Progenitor cell of endocrine pancreas (in vitro differentiated cells): ENCODE data around the gene CTSC. TPM values are rescaled to one million over a fixed set of nuclear protein-coding genes. Genes with fewer than 3 reads are reported as not detected.

Experiments
- DNase-seq: peaks from one replicate; pipeline ENCODE4 v3.0.0; 2021; ENCODE audit warnings: low spot score; ENCODE audit not compliant: unreplicated experiment
- H3K27ac Mint-ChIP-seq: 2 replicates; pipeline ENCODE4 v1.8.0; 2021; ENCODE audit warnings: mild to moderate bottlenecking, moderate library complexity, mixed read lengths
- H3K27me3 Mint-ChIP-seq: 2 replicates; pipeline ENCODE4 v1.8.0; 2021; ENCODE audit warnings: mixed read lengths
- H3K36me3 Mint-ChIP-seq: 2 replicates; pipeline ENCODE4 v1.8.0; 2022; ENCODE audit warnings: mixed read lengths; ENCODE audit not compliant: insufficient read depth
- H3K4me1 Mint-ChIP-seq: 2 replicates; pipeline ENCODE4 v1.8.0; 2021; ENCODE audit warnings: low read depth, mixed read lengths
- H3K4me3 Mint-ChIP-seq: 2 replicates; pipeline ENCODE4 v1.8.0; 2021; ENCODE audit warnings: low read depth, mild to moderate bottlenecking, moderate library complexity, mixed read lengths
- H3K9me3 Mint-ChIP-seq: 2 replicates; pipeline ENCODE4 v1.8.0; 2021; ENCODE audit warnings: low read depth, mixed read lengths
- CTCF ChIP-seq: fragments of 200-600 bp; sonication (generic); IDR thresholded peaks from one replicate; pipeline ENCODE4 v1.5.0; 2021; ENCODE audit warnings: antibody characterized with exemption, mild to moderate bottlenecking; ENCODE audit not compliant: unreplicated experiment
- total RNA-seq: library from RNA; stranded (reverse); gene quantifications from 2 replicates; pipeline ENCODE4 v1.2.1, GENCODE V29; 2021

Gene CTSC
- total RNA-seq, 1 donor from 2014 or later: 55.0 TPM

GRCh38 chr11:88320149-88320559, 17.4 kb downstream of the CTSC start:
- Mint-ChIP-seq H3K4me3 (no peak overlapping the region), H3K27me3 (peaks cover 11% of the 10 kb centered on the region), H3K4me1 (peaks cover 11% of the 10 kb centered on the region), H3K9me3 (peaks cover 4% of the 10 kb centered on the region), H3K36me3 (peaks cover 15% of the 10 kb centered on the region), H3K27ac (no peak overlapping the region)
- TF ChIP-seq CTCF: no peak
- DNase-seq: no peak

GRCh38 chr11:88318017-88318416, 19.5 kb downstream of the CTSC start:
- H3K4me3 Mint-ChIP-seq: no peak overlapping the region
- peaks cover 4% of the 10 kb centered on the region for H3K9me3 Mint-ChIP-seq
- H3K4me1 Mint-ChIP-seq: peaks cover 12% of the 10 kb centered on the region
- TF ChIP-seq CTCF: no peak
- H3K36me3 Mint-ChIP-seq: peaks cover 15% of the 10 kb centered on the region
- DNase-seq: no peak
- H3K27me3 Mint-ChIP-seq: peaks cover 30% of the 10 kb centered on the region
- H3K27ac Mint-ChIP-seq: no peak overlapping the region

- Mint-ChIP-seq H3K27me3 (peaks cover 33% of the 10 kb centered on the region), H3K4me3 (no peak overlapping the region), H3K36me3 (peaks cover 14% of the 10 kb centered on the region), H3K4me1 (peaks cover 12% of the 10 kb centered on the region), H3K9me3 (peaks cover 4% of the 10 kb centered on the region), H3K27ac (no peak overlapping the region)
- DNase-seq: no peak
- no peak for TF ChIP-seq CTCF
These were observed 20.0 kb downstream of the CTSC start for GRCh38 chr11:88317536-88317935.

GRCh38 chr11:88315981-88316441, 21.5 kb downstream of the CTSC start:
- no peak overlapping the region for H3K4me3 Mint-ChIP-seq
- no peak overlapping the region for H3K27ac Mint-ChIP-seq
- H3K27me3 Mint-ChIP-seq: peaks cover 38% of the 10 kb centered on the region
- peaks cover 12% of the 10 kb centered on the region for H3K4me1 Mint-ChIP-seq
- no peaks in the 10 kb centered on the region for H3K9me3 Mint-ChIP-seq
- TF ChIP-seq CTCF: no peak
- DNase-seq: no peak
- peaks cover 3% of the 10 kb centered on the region for H3K36me3 Mint-ChIP-seq

GRCh38 chr11:88315015-88315414, 22.5 kb downstream of the CTSC start:
- peaks cover 12% of the 10 kb centered on the region for H3K4me1 Mint-ChIP-seq
- no peak overlapping the region for H3K27ac Mint-ChIP-seq
- TF ChIP-seq CTCF: no peak

More at GRCh38 chr11:88315015-88315414, 22.5 kb downstream of the CTSC start:
- H3K9me3 Mint-ChIP-seq: no peaks in the 10 kb centered on the region
- H3K4me3 Mint-ChIP-seq: no peak overlapping the region
- DNase-seq: no peak
- H3K36me3 Mint-ChIP-seq: peaks cover 4% of the 10 kb centered on the region
- H3K27me3 Mint-ChIP-seq: peaks cover 34% of the 10 kb centered on the region
